ENCODE results near the gene TRIM28. TPM values are rescaled to one million over a fixed set of nuclear protein-coding genes. Genes with fewer than 3 reads are reported as not detected.

The TRIM28 gene
- total RNA-seq, 1 donor from 2014 or later: 228 TPM

DNA sequence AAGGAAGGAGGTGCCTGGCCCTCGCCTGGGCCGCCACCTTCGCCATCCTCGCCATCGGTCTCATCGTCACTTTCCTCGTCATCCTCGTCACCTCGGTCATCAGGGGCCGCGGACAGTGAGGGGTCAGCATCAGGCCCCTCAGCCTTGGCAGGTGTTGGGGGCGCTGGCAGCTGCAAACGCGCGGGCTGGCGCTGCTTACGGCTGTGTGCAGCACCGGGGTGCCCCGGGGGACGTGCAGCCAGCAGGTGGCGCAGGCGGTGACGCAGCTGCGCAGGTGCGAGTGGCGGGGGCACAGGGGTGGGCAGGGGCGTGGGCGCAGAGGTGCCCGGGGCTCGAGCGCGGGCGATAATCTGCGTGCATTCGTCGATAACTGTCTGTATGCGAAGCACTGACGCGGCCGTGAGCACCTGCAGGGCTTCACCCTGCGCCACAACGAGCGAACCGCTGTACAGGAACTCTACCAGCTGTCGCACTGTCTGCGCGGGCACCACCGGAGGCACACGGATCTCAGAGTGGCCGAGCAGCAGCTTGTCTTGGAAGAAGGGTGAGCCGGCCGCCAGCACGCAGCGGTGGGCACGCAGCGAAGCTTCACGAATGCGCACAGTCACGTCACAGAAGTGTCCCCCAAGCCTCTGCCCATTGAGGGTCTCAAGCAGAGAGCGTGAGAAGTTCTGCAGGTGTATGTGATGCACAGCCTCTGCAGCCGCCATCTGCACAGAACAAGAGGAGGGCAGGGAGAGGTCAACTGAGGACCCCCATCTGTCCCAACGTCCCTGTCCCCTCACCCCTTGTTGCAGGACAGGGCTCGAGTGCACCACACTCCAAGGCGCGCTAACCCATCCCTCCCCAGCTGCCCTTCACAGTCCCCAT is 26.7 kb upstream of the TRIM28 start:
- peaks cover 5% of the 10 kb centered on the region for H3K36me3 Mint-ChIP-seq (ENCODE audit: low read depth)
- no peak overlapping the region for H3K4me3 Mint-ChIP-seq (ENCODE audit: unreplicated experiment)
- H3K4me1 Mint-ChIP-seq (ENCODE audit: low read depth): peaks cover 42% of the 10 kb centered on the region
- TF ChIP-seq, protein P1, sequence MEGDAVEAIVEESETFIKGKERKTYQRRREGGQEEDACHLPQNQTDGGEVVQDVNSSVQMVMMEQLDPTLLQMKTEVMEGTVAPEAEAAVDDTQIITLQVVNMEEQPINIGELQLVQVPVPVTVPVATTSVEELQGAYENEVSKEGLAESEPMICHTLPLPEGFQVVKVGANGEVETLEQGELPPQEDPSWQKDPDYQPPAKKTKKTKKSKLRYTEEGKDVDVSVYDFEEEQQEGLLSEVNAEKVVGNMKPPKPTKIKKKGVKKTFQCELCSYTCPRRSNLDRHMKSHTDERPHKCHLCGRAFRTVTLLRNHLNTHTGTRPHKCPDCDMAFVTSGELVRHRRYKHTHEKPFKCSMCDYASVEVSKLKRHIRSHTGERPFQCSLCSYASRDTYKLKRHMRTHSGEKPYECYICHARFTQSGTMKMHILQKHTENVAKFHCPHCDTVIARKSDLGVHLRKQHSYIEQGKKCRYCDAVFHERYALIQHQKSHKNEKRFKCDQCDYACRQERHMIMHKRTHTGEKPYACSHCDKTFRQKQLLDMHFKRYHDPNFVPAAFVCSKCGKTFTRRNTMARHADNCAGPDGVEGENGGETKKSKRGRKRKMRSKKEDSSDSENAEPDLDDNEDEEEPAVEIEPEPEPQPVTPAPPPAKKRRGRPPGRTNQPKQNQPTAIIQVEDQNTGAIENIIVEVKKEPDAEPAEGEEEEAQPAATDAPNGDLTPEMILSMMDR (IDR thresholded peaks at IDR 0.05): no peak
- no peaks in the 10 kb centered on the region for H3K27me3 Mint-ChIP-seq (ENCODE audit: low read depth)
- H3K9me3 Mint-ChIP-seq (ENCODE audit: low read depth): no peaks in the 10 kb centered on the region
- no peak for DNase-seq (ENCODE audit: low spot score)
- no peak overlapping the region for H3K27ac Mint-ChIP-seq (ENCODE audit: unreplicated experiment)

DNA sequence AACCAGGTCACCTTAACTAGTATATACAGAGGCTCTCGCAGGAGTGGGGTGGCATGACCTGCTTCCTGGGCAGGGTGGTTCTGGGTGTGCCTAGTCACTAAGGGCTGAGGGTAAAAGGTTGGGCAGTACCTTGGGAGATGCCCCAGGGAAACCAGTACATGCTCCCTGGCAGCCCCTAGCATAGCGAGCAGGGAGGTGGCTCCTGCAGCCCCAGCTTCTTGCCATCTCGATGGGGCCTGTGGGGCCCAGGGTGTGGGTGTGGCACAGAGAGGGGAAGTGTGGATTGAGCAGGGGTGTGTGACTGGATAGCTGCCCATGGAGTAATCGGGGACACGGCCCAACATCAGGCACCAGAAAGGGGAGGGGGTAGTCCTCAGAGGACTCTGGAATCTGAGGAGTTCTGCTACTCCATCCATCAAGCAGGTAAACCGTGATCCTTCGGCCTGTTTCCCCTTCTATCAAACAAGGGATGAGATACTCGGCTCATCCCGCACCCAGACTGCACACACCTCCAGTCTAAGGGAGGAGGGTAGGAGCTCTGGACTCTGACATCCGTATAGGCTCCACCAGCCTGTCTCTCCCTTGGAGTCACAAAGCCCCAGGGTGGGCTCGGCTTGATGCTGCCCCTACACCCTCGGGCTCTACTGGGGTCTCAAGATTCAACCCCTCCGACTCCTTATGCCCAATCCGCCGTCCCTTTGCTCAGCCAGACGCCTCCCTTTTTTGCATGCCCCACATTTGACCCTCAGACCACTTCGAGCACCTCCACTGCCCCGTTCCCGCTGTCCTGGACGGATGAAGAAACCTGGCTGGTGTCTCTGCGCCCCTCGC is 25.4 kb upstream of the TRIM28 start:
- Mint-ChIP-seq H3K27ac (ENCODE audit: unreplicated experiment) (peak overlapping the region; percentile 98), H3K9me3 (ENCODE audit: low read depth) (no peaks in the 10 kb centered on the region), H3K4me3 (ENCODE audit: unreplicated experiment) (peak overlapping the region; percentile 96), H3K36me3 (ENCODE audit: low read depth) (peaks cover 5% of the 10 kb centered on the region), H3K4me1 (ENCODE audit: low read depth) (peaks cover 42% of the 10 kb centered on the region), H3K27me3 (ENCODE audit: low read depth) (no peaks in the 10 kb centered on the region)
- TF ChIP-seq, protein P1 (IDR thresholded peaks at IDR 0.05): no peak
- no peak for DNase-seq (ENCODE audit: low spot score)

DNA sequence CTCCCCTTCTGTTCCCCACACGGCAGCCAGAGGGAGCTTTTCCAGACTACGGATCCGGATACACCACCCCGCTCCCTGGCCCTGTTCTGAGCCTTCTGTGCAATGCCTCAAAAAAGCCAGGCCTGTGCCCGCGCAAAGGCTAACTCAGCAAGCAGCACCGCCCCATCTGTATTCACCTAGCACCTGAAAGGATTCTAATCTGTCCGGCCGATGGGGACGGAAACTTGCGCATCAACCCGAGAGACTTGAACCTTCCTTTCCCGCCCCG is 24.8 kb upstream of the TRIM28 start:
- no peaks in the 10 kb centered on the region for H3K27me3 Mint-ChIP-seq (ENCODE audit: low read depth)
- peak overlapping the region; percentile 98 for H3K27ac Mint-ChIP-seq (ENCODE audit: unreplicated experiment)
- TF ChIP-seq, protein P1 (IDR thresholded peaks at IDR 0.05): no peak
- no peaks in the 10 kb centered on the region for H3K9me3 Mint-ChIP-seq (ENCODE audit: low read depth)
- H3K36me3 Mint-ChIP-seq (ENCODE audit: low read depth): peaks cover 5% of the 10 kb centered on the region
- peak overlapping the region; percentile 96 for H3K4me3 Mint-ChIP-seq (ENCODE audit: unreplicated experiment)
- H3K4me1 Mint-ChIP-seq (ENCODE audit: low read depth): peaks cover 42% of the 10 kb centered on the region
- no peak for DNase-seq (ENCODE audit: low spot score)

DNA sequence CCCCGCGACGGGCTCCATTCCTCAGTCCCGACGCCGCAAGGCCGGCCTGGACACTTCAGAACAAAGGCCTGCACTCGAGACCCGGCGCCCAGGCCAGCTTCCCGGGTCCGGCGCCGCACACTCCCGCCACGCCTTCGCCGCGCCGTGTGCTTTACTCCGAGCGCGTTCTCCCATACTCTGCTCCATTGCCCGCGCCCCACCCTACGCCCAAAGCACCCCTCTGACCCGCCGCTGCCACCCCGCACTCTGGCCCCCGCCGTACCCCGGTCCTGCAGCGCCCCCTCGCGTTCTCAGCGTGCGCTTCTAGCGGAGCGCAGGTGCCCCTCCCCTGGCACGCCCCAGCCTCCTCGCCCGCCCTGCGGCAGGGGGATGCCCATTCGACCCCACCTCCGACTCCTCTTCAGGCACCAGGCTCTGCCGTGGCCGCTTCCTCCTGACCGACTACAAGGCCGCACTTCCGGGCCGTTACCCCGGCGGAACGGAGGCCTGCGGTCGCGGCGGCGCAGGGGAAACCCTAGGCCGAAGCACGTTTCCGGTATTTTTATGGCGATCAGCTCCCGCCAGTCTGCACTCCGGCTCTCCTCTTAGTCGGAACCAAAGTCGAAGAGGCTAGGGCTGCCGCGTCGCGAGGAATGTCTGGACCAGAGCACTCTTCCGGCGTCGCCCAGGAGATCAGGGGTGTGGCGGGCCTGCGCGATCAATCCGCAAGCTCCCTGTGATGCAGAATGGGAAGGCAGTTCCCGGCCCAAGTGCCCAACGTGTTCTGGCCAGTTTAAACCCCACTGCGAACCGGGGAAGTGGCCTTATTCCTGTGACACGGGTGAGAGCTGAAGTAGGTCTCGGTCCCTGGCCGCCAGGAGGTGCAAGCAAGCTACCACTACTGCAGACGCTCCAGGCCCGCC is 24.3 kb upstream of the TRIM28 start, which contains the start of gene ZBTB45:
Gene ZBTB45 (minus strand): TSS at position 456 of the 902 bp plus-strand sequence. CDS start 2,137 bp downstream, outside the sequence.
- Mint-ChIP-seq H3K9me3 (ENCODE audit: low read depth) (no peaks in the 10 kb centered on the region), H3K4me3 (ENCODE audit: unreplicated experiment) (peak within 1 kb of the TSS; percentile 96), H3K27ac (ENCODE audit: unreplicated experiment) (peak within 1 kb of the TSS; percentile 98), H3K27me3 (ENCODE audit: low read depth) (no peaks in the 10 kb centered on the region), H3K36me3 (ENCODE audit: low read depth) (peaks cover 5% of the 10 kb centered on the region), H3K4me1 (ENCODE audit: low read depth) (peaks cover 42% of the 10 kb centered on the region)
- DNase-seq (ENCODE audit: low spot score): peak; percentile 98
- TF ChIP-seq, protein P1 (IDR thresholded peaks at IDR 0.05): peak; percentile 76
